Measurements from ENCODE around the gene LRRC4. TPM values are rescaled to one million over a fixed set of nuclear protein-coding genes. Genes with fewer than 3 reads are reported as not detected.

Gene LRRC4
- total RNA-seq, 8 experiments from 2014 or later = 0.36 to 20.8 (median 6.7) TPM

DNA sequence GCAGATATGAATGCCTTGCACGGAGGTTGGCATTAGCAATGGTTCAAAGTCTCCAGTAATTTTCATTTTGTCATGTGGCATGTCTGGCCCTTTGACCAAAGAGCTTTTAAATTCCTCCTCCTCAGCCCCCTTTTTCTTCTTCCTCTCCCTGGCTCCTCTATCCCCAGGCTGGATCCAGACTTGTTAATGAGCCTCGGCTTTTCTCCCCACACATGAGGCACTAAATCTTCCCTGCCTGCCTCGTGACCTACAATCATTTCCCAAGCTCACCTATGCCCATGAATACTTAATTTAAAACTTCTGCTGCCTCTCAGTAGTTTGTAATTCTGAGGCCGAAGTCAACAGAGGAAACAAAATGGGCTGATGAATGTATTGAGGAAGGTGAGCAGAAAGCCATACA is 23.3 kb upstream of the LRRC4 start:
- Histone ChIP-seq H3K4me3 (no peak overlapping the region), H3K4me1 (replicated peaks in 1 of 2) (peaks cover 4 to 23% of the 10 kb centered on the region in 2 donors), H3K27ac (peak overlapping the region in 1 of 2 donors; percentile 13)
- peak in 3 of 8 experiments; percentile 21 to 71 (median 49) for ATAC-seq (replicated peaks in 6 of 8)
- in situ Hi-C loops (cut with MboI; ENCODE audit: low pct_unique_long_range_greater_than_20kb in 2 of 9, low sequenced_read_pairs in 9 of 9, unreplicated experiment in 9 of 9) = no loop called here
- 46 to 100% (median 79%) methylated on average over 1 to 4 of the region's 4 CpGs; no CpG with 5 or more reads in 2 of the 10 experiments for WGBS, 10 experiments

DNA sequence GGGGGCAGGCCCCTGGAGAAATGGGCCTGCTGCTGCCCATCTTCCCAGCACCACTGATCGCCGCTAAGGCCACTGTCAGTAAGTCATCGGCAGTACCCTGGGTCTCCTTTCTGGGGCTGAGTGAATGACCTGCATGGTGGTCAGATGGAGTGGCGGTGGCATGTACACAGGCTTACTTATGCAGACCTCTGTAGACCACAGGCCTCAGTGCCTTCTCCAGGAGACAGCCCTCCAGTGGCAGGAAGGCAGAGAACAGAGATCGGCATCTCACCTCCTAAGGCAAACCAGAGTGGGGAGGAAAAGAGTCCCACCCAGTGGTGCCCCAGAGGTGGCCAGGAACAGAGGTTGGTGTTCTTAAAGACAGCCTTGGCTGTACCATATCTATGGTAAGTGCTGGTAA is 22.8 kb upstream of the LRRC4 start:
- peak overlapping the region in 1 of 2 donors; percentile 13 for H3K27ac ChIP-seq
- H3K4me1 ChIP-seq (replicated peaks in 1 of 2) = peaks cover 4 to 23% of the 10 kb centered on the region in 2 donors
- peak in 3 of 8 experiments; percentile 15 to 45 (median 21) for ATAC-seq (replicated peaks in 6 of 8)
- no peak overlapping the region for H3K4me3 ChIP-seq
- in situ Hi-C loops (cut with MboI; ENCODE audit: low pct_unique_long_range_greater_than_20kb in 2 of 9, low sequenced_read_pairs in 9 of 9, unreplicated experiment in 9 of 9) = no loop called here
- 92 to 100% (median 100%) methylated on average over 2 to 4 of the region's 5 CpGs; no CpG with 5 or more reads in 6 of the 10 experiments for WGBS, 10 experiments

DNA sequence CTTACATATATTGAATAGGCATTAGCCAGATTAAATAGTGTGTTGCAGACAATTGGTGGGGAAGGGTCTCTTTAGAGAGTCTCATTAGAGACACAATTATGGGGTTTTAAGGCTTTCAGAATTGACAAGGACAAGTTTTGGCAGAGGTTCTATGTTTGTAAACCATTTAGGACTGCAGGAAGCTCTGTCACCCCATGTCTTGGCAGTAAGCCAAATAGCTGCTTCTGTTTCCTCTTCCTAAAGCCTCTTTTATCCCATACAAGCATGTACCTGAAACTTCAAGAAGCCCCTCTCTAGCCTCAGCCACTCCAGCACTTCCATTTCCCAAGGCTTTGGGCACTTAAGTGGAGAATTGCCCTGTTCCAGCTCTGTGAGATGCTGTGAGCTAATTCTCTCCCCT is 21.8 kb upstream of the LRRC4 start:
- in situ Hi-C loops (cut with MboI; ENCODE audit: low pct_unique_long_range_greater_than_20kb in 2 of 9, low sequenced_read_pairs in 9 of 9, unreplicated experiment in 9 of 9) = no loop called here
- H3K4me3 ChIP-seq = no peak overlapping the region
- peaks cover 4 to 23% of the 10 kb centered on the region in 2 donors for H3K4me1 ChIP-seq (replicated peaks in 1 of 2)
- no peak for ATAC-seq (replicated peaks in 6 of 8)
- no peak overlapping the region for H3K27ac ChIP-seq

DNA sequence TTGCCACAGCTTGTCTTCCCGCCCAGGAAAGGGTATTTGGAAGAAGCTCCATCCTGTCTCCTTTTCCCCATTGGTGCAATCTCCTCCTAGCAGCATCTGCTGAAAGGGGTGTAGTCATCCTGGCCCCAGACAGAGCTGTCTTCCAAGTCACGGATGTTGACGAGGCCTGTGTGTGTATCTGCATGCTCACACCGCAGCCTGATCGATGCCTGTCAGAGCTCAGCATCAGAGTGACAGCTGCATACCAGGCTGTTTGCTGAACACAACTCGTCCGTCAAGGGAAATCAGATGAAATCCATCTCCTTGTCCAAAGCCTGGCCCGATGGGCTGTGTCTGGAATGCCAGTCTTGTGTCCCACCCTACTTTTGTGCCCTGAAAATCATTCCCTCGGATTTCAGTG is 21.2 kb upstream of the LRRC4 start:
- Histone ChIP-seq H3K4me3 (no peak overlapping the region), H3K27ac (no peak overlapping the region), H3K4me1 (replicated peaks in 1 of 2) (peaks cover 4 to 23% of the 10 kb centered on the region in 2 donors)
- in situ Hi-C loops (cut with MboI; ENCODE audit: low pct_unique_long_range_greater_than_20kb in 2 of 9, low sequenced_read_pairs in 9 of 9, unreplicated experiment in 9 of 9) = no loop called here
- 80 to 100% (median 93%) methylated on average over 2 to 9 of the region's 9 CpGs; no CpG with 5 or more reads in 3 of the 10 experiments for WGBS, 10 experiments
- ATAC-seq (replicated peaks in 6 of 8) = no peak

DNA sequence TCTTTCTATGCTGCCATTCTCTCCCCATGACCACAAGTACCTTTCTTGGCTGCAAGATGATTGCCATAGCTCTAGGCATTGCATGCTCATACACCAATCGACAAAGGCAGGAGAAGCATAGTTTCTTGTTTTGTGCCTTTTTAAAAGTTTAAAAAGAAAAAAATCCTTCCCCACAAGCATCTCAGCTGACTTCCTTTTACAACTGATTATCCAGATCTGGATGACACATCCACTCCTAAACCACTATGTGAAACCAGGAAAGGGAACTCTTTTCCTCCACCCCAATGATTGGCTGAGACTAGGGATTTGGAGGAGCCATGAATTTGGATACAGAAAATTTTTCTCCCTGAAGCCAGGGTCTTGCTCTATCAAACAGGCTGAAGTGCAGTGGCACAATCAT is 14.5 kb upstream of the LRRC4 start:
- Histone ChIP-seq H3K27ac (no peak overlapping the region), H3K4me3 (no peak overlapping the region), H3K4me1 (replicated peaks in 1 of 2) (peaks cover 0 to 12% of the 10 kb centered on the region in 2 donors)
- ATAC-seq (replicated peaks in 6 of 8) = no peak
- in situ Hi-C loops (cut with MboI; ENCODE audit: low pct_unique_long_range_greater_than_20kb in 2 of 9, low sequenced_read_pairs in 9 of 9, unreplicated experiment in 9 of 9) = loop anchor here in 1 of 9 experiments (25.0 kb wide), 2 partner anchors 167 to 333 kb away; no protein-coding TSS in a partner anchor
- WGBS, 10 experiments = 91 to 100% (median 100%) methylated on average over 1 of the region's 1 CpG; no CpG with 5 or more reads in 5 of the 10 experiments

DNA sequence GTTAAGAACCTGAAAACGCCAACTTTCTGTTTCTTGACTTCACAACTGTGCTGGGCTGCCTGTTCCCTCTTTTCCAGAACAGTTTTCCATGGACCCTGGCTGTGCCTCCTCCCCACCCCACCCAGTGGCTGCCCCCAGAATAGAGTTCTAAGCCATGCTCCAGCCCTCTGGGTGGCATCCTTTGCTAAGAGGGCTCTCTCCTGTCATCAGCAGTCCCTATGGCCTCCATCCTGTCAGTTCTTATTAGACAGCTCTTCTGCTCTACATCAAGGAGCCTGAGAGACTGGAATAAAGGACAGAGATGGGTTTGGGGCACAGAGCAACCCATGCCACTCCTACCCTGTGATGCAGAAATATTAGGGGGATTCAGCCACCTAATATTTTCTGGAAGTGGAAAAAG is 13.9 kb upstream of the LRRC4 start:
- no peak overlapping the region for H3K4me3 ChIP-seq
- in situ Hi-C loops (cut with MboI; ENCODE audit: low pct_unique_long_range_greater_than_20kb in 2 of 9, low sequenced_read_pairs in 9 of 9, unreplicated experiment in 9 of 9) = loop anchor here in 1 of 9 experiments (25.0 kb wide), 2 partner anchors 167 to 333 kb away; no protein-coding TSS in a partner anchor
- WGBS, 10 experiments = 33 to 100% (median 81%) methylated on average over 1 of the region's 1 CpG; no CpG with 5 or more reads in 4 of the 10 experiments
- peaks cover 0 to 12% of the 10 kb centered on the region in 2 donors for H3K4me1 ChIP-seq (replicated peaks in 1 of 2)
- no peak overlapping the region for H3K27ac ChIP-seq
- no peak for ATAC-seq (replicated peaks in 6 of 8)

DNA sequence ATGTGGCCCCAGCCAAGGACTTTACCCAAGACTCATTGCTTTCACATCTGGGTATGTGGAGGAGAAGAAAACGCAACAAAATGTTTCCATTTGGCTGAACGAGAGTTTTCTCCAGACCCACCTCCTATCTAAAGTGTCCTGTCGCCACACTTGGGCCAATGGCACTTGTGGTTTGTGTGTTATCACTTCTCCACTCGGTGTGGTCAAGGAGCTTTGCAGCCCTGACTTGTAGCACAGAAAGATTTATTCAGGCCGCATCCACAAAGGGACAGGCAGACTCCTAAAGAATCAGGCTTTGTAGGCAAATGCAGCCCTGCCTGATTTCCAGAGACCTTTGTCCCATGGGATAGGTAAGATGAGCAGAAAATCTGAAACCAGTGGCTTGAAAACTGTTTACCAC is 12.8 kb upstream of the LRRC4 start:
- in situ Hi-C loops (cut with MboI; ENCODE audit: low pct_unique_long_range_greater_than_20kb in 2 of 9, low sequenced_read_pairs in 9 of 9, unreplicated experiment in 9 of 9) = loop anchor here in 1 of 9 experiments (25.0 kb wide), 2 partner anchors 168 to 332 kb away; no protein-coding TSS in a partner anchor
- H3K4me3 ChIP-seq = no peak overlapping the region
- H3K27ac ChIP-seq = no peak overlapping the region
- ATAC-seq (replicated peaks in 6 of 8) = no peak
- peaks cover 3 to 12% of the 10 kb centered on the region in 2 donors for H3K4me1 ChIP-seq (replicated peaks in 1 of 2)
- 70 to 100% (median 87%) methylated on average over 1 to 4 of the region's 5 CpGs; no CpG with 5 or more reads in 4 of the 10 experiments for WGBS, 10 experiments

DNA sequence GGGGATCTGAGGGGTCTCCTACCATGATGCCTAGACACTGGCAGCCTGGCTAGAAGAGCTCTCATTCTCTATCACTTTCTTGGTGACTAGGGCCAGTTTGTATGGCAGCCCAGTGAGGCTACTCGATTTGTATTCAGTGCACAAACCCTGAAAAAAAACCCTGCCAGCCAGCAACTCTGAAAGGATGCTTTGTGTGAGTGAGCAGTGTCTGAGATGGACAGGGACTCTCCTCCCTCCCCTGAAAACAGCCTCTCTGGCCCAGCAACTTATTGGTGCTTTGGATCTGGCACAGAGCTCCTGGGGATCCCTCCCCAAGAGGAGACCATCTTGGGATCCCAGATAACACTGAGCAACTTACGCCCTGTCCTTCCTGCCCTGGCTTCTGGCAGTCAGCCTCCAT is 10.8 kb upstream of the LRRC4 start:
- Histone ChIP-seq H3K4me1 (replicated peaks in 1 of 2) (peaks cover 9 to 12% of the 10 kb centered on the region in 2 donors), H3K4me3 (no peak overlapping the region), H3K27ac (no peak overlapping the region)
- in situ Hi-C loops (cut with MboI; ENCODE audit: low pct_unique_long_range_greater_than_20kb in 2 of 9, low sequenced_read_pairs in 9 of 9, unreplicated experiment in 9 of 9) = loop anchor here in 1 of 9 experiments (25.0 kb wide), 2 partner anchors 170 to 330 kb away; no protein-coding TSS in a partner anchor
- 50 to 90% (median 75%) methylated on average over 1 to 2 of the region's 2 CpGs; no CpG with 5 or more reads in 6 of the 10 experiments for WGBS, 10 experiments
- peak in 5 of 8 experiments; percentile 85 to 97 (median 90) for ATAC-seq (replicated peaks in 6 of 8)

DNA sequence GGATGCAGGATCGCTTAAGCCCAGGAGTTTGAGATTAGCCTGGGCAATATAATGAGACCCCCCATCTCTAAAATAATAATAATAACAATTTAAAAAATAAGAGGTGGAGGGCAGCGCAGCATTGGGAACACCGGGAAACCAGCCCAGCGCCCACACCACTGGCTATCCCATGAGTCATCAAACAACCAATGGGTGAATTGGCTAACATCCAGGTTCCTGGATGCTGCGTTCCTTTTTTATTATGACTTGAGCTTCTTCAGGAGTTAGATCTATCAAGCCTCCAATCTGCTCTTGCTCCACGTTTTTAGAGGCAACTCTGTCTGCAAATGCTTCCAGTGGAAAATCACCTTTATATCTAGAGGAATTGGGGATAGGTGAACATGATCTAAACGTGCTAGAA is 10.0 kb upstream of the LRRC4 start:
- WGBS, 10 experiments = 34 to 100% (median 65%) methylated on average over 1 to 6 of the region's 7 CpGs
- no peak overlapping the region for H3K4me3 ChIP-seq
- no peak for ATAC-seq (replicated peaks in 6 of 8)
- in situ Hi-C loops (cut with MboI; ENCODE audit: low pct_unique_long_range_greater_than_20kb in 2 of 9, low sequenced_read_pairs in 9 of 9, unreplicated experiment in 9 of 9) = loop anchor here in 1 of 9 experiments (25.0 kb wide), 2 partner anchors 171 to 329 kb away; no protein-coding TSS in a partner anchor
- H3K27ac ChIP-seq = no peak overlapping the region
- H3K4me1 ChIP-seq (replicated peaks in 1 of 2) = peaks cover 9 to 12% of the 10 kb centered on the region in 2 donors

DNA sequence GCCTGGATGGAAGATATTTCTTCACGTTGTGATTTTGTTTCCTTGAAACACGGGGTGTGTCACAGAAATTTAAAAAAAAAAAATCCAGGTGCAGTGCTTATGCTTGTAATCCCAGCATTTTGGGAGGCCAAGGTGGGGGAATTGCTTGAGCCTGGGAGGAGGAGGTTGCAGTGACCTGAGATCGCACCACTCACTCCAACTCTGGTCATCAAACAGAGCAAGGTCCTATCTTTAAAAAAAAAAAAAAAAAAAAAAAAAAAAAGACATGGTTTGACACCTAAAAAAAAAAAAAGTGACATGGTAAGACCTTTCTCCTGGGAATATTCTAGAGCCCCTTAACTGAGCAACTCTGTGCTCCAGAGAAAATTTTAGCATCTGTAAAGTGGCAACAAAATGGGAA is 9.0 kb upstream of the LRRC4 start:
- in situ Hi-C loops (cut with MboI; ENCODE audit: low pct_unique_long_range_greater_than_20kb in 2 of 9, low sequenced_read_pairs in 9 of 9, unreplicated experiment in 9 of 9) = loop anchor here in 1 of 9 experiments (25.0 kb wide), 2 partner anchors 172 to 328 kb away; no protein-coding TSS in a partner anchor
- WGBS, 10 experiments = 29 to 100% (median 77%) methylated on average over 1 to 3 of the region's 3 CpGs
- no peak overlapping the region for H3K4me3 ChIP-seq
- H3K27ac ChIP-seq = no peak overlapping the region
- peaks cover 9 to 16% of the 10 kb centered on the region in 2 donors for H3K4me1 ChIP-seq (replicated peaks in 1 of 2)
- no peak for ATAC-seq (replicated peaks in 6 of 8)

DNA sequence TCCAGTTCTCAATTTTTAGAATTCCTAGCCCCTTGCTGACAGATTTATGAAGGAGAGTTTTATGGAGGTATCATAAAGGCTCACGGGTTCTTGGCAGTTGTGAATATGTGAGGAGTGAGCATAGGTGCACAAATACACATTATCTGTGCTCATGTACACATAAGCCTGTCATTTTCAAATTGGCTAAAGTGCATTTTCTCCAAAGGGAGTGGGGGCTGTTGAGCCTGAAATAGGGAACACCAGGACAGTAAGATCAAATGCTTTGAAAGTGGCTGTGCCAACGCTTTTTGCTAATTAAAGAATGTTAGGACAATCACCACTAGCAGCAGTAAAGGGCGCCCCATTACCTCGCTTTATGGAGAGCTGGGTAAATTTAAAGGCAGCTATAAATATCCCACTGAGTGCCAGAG is 8.3 kb upstream of the LRRC4 start:
- in situ Hi-C loops (cut with MboI; ENCODE audit: low pct_unique_long_range_greater_than_20kb in 2 of 9, low sequenced_read_pairs in 9 of 9, unreplicated experiment in 9 of 9) = loop anchor here in 1 of 9 experiments (25.0 kb wide), 2 partner anchors 173 to 327 kb away; no protein-coding TSS in a partner anchor
- Histone ChIP-seq H3K27ac (no peak overlapping the region), H3K4me3 (no peak overlapping the region), H3K4me1 (replicated peaks in 1 of 2) (peaks cover 9 to 16% of the 10 kb centered on the region in 2 donors)
- 67 to 100% (median 93%) methylated on average over 1 to 3 of the region's 4 CpGs; no CpG with 5 or more reads in 3 of the 10 experiments for WGBS, 10 experiments
- ATAC-seq (replicated peaks in 6 of 8) = no peak

DNA sequence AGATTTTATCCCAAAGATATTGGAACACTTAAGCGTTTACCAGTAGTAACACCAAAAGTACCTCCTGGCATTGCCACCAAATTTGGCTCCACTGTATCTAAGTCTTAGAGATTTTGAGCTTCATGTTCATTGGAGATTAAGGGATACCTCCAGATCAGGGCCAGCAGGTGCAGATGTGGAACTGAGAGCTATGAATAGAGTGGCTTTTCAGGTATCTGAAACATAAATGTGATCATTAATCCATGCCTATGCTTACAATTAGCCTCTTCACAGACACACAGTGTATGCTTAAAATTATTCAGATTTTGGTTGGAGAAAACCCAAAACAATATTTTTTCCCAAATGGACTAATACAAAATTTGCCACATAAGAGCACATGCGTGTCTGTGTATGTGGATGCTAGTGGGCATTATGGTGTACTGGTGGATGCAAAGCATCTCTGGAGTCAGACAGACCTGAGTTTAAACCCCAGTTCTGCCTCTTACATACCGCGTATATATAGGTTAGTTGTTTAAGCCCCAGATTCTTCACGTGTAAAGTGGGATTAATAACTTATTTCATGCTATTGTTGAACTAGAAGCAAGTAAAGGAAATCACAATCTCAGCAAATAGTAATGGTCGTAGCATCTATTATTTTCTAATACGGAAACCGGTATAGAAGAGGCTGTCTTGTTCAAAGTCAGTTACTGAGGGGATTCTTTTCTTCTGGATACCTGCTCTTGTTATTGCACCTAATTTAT is 6.8 kb upstream of the LRRC4 start:
- in situ Hi-C loops (cut with MboI; ENCODE audit: low pct_unique_long_range_greater_than_20kb in 2 of 9, low sequenced_read_pairs in 9 of 9, unreplicated experiment in 9 of 9) = loop anchor here in 1 of 9 experiments (25.0 kb wide), 2 partner anchors 174 to 326 kb away; no protein-coding TSS in a partner anchor
- H3K27ac ChIP-seq = no peak overlapping the region
- H3K4me1 ChIP-seq (replicated peaks in 1 of 2) = peaks cover 15 to 19% of the 10 kb centered on the region in 2 donors
- WGBS, 10 experiments = 73 to 100% (median 96%) methylated on average over 2 to 8 of the region's 8 CpGs
- ATAC-seq (replicated peaks in 6 of 8) = no peak
- H3K4me3 ChIP-seq = no peak overlapping the region

DNA sequence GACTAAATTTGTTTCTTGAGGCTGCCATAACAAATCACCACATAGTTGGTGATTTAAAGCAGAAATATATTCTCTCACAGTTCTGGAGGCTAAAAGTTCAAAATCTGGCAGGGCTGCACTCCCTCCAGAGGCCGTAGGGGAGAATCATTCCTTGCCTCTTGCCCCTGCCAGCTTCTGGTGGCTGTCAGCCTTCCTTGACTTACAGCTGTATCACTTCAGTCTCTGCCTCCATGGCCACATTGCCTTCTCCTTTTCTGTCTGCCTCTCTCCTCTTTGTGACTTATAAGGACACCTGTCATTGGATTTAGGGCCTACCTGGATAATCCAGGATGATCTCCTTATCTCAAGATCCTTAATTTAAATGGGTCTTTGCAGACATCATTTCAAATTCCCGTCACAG is 5.8 kb upstream of the LRRC4 start:
- Histone ChIP-seq H3K4me1 (replicated peaks in 1 of 2) (peaks cover 18 to 19% of the 10 kb centered on the region in 2 donors), H3K4me3 (no peak overlapping the region), H3K27ac (no peak overlapping the region)
- ATAC-seq (replicated peaks in 6 of 8) = no peak
- in situ Hi-C loops (cut with MboI; ENCODE audit: low pct_unique_long_range_greater_than_20kb in 2 of 9, low sequenced_read_pairs in 9 of 9, unreplicated experiment in 9 of 9) = loop anchor here in 1 of 9 experiments (25.0 kb wide), 2 partner anchors 175 to 325 kb away; no protein-coding TSS in a partner anchor
- WGBS, 10 experiments = 82 to 100% (median 94%) methylated on average over 1 to 2 of the region's 2 CpGs; no CpG with 5 or more reads in 5 of the 10 experiments
